GM23338 (cell line): ENCODE measurements around the gene SBK3. TPM values are rescaled to one million over a fixed set of nuclear protein-coding genes. Genes with fewer than 3 reads are reported as not detected.

Source experiments
- ATAC-seq: fragments of 200-7000 bp; cut with Tn5 transposase; 3 replicates; pipeline ENCODE4 v1.9.1; 2020
- DNase-seq: peaks from one replicate; pipeline ENCODE4 v3.0.0-alpha.2; 2015; ENCODE audit warnings: low spot score
- H2AFZ ChIP-seq: fragments of 200-600 bp; sonication (generic); 2 replicates; pipeline ENCODE4 v1.8.0; 2016; ENCODE audit warnings: antibody characterized with exemption, mild to moderate bottlenecking, moderate library complexity
- H3F3A ChIP-seq: fragments of 200-600 bp; sonication (generic); replicated peaks from 2 replicates; pipeline ENCODE4 v1.8.0; 2017; ENCODE audit warnings: antibody characterized with exemption, mixed run types, low read depth
- H3K27ac ChIP-seq: fragments of 200-600 bp; sonication (generic); 2 replicates; pipeline ENCODE4 v1.6.1; 2016; ENCODE audit warnings: low read depth
- H3K27me3 ChIP-seq: fragments of 200-600 bp; sonication (generic); 2 replicates; pipeline ENCODE4 v1.8.0; 2016; ENCODE audit warnings: mild to moderate bottlenecking, mixed run types, moderate library complexity; ENCODE audit not compliant: insufficient read depth
- H3K36me3 ChIP-seq: fragments of 200-600 bp; sonication (generic); 2 replicates; pipeline ENCODE4 v1.8.0; 2016; ENCODE audit warnings: mild to moderate bottlenecking; ENCODE audit not compliant: insufficient read depth
- H3K4me1 ChIP-seq: fragments of 200-600 bp; sonication (generic); 2 replicates; pipeline ENCODE4 v1.8.0; 2016; ENCODE audit warnings: mild to moderate bottlenecking, moderate library complexity; ENCODE audit not compliant: insufficient read depth
- H3K4me2 ChIP-seq: fragments of 200-600 bp; sonication (generic); 2 replicates; pipeline ENCODE4 v1.7.1; 2017; ENCODE audit warnings: mixed run types
- H3K4me3 ChIP-seq: fragments of 200-600 bp; sonication (generic); 2 replicates; pipeline ENCODE4 v1.6.1; 2016; ENCODE audit warnings: mixed run types
- H3K79me2 ChIP-seq: fragments of 200-600 bp; sonication (generic); replicated peaks from 2 replicates; pipeline ENCODE4 v1.8.0; 2017; ENCODE audit warnings: mild to moderate bottlenecking; ENCODE audit not compliant: insufficient read depth
- H3K9me2 ChIP-seq: fragments of 200-600 bp; sonication (generic); 2 replicates; pipeline ENCODE4 v1.8.0; 2017; ENCODE audit not compliant: insufficient read depth
- H4K20me1 ChIP-seq: fragments of 200-600 bp; sonication (generic); replicated peaks from 2 replicates; pipeline ENCODE4 v1.8.0; 2017; ENCODE audit warnings: mild to moderate bottlenecking; ENCODE audit not compliant: insufficient read depth
- H3K27ac Mint-ChIP-seq: 2 replicates; pipeline ENCODE4 v1.8.0; 2020; ENCODE audit warnings: inconsistent platforms, mild to moderate bottlenecking, moderate library complexity, mixed read lengths
- H3K27me3 Mint-ChIP-seq: 3 replicates; pipeline ENCODE4 v1.8.0; 2022; ENCODE audit warnings: low read depth, mild to moderate bottlenecking, moderate library complexity, mixed read lengths, inconsistent platforms; ENCODE audit not compliant: insufficient read depth, poor library complexity
- H3K36me3 Mint-ChIP-seq: 3 replicates; pipeline ENCODE4 v1.8.0; 2021; ENCODE audit warnings: low read depth, mild to moderate bottlenecking, inconsistent platforms, moderate library complexity, mixed read lengths
- H3K4me1 Mint-ChIP-seq: 3 replicates; pipeline ENCODE4 v1.8.0; 2020; ENCODE audit warnings: mild to moderate bottlenecking, inconsistent platforms, mixed read lengths
- H3K4me3 Mint-ChIP-seq: 3 replicates; pipeline ENCODE4 v1.8.0; 2021; ENCODE audit warnings: moderate library complexity, mild to moderate bottlenecking, inconsistent platforms, mixed read lengths
- H3K9me3 Mint-ChIP-seq: 3 replicates; pipeline ENCODE4 v1.8.0; 2020; ENCODE audit warnings: moderate library complexity, mild to moderate bottlenecking, inconsistent platforms, mixed read lengths
- CREB1 ChIP-seq: fragments of 250-450 bp; sonication (Bioruptor Pico); IDR thresholded peaks from 2 replicates; pipeline ENCODE4 v1.5.0; 2020; ENCODE audit warnings: low read depth, mild to moderate bottlenecking, moderate library complexity
- CTCF ChIP-seq, 2 experiments: fragments of 200-600 bp in 1 of 2; sonication (generic) in 1 of 2; conservative IDR thresholded peaks; 2 replicates each; pipeline versions ENCODE4 v1.5.1 to v1.6.1; 2016 to 2017; ENCODE audit warnings: antibody characterized with exemption in 2 of 2, low read depth in 2 of 2, mild to moderate bottlenecking in 2 of 2, moderate library complexity in 1 of 2
- ETS1 ChIP-seq: IDR thresholded peaks from 2 replicates; pipeline ENCODE4 v1.6.1; 2016; ENCODE audit warnings: antibody characterized with exemption
- EZH2 ChIP-seq: fragments of 200-600 bp; sonication (generic); IDR thresholded peaks from one replicate; pipeline ENCODE4 v1.8.0; 2017; ENCODE audit warnings: antibody characterized with exemption, mild to moderate bottlenecking, low read depth; ENCODE audit not compliant: unreplicated experiment
- EZH2phosphoT487 ChIP-seq: fragments of 200-600 bp; sonication (generic); IDR thresholded peaks from one replicate; pipeline ENCODE4 v1.8.1; 2018; ENCODE audit warnings: antibody characterized with exemption; ENCODE audit not compliant: unreplicated experiment
- JUNB ChIP-seq: IDR thresholded peaks from one replicate; pipeline ENCODE4 v1.6.1; 2016; ENCODE audit warnings: antibody characterized with exemption; ENCODE audit not compliant: unreplicated experiment
- NANOG ChIP-seq: IDR thresholded peaks from 2 replicates; pipeline ENCODE4 v1.6.1; 2016; ENCODE audit warnings: antibody characterized with exemption, borderline replicate concordance
- POLR2AphosphoS5 ChIP-seq: IDR thresholded peaks from 2 replicates; pipeline ENCODE4 v1.6.1; 2016; ENCODE audit warnings: antibody characterized with exemption, low read depth
- REST ChIP-seq: IDR thresholded peaks from one replicate; pipeline ENCODE4 v1.6.1; 2018; ENCODE audit warnings: antibody characterized with exemption; ENCODE audit not compliant: unreplicated experiment
- STAT1 ChIP-seq: IDR thresholded peaks from one replicate; pipeline ENCODE4 v1.6.1; 2016; ENCODE audit warnings: antibody characterized with exemption; ENCODE audit not compliant: unreplicated experiment
- ZNF114 ChIP-seq: fragments of 250-450 bp; sonication (Bioruptor Pico); IDR thresholded peaks from 2 replicates; pipeline ENCODE4 v1.5.0; 2020; ENCODE audit warnings: mild to moderate bottlenecking, moderate library complexity
- ZNF331 ChIP-seq: fragments of 250-450 bp; sonication (Bioruptor Pico); IDR thresholded peaks from 2 replicates; pipeline ENCODE4 v1.5.0; 2020; ENCODE audit warnings: low read depth, mild to moderate bottlenecking, moderate library complexity
- ZNF462 ChIP-seq: fragments of 250-450 bp; sonication (Bioruptor Pico); IDR thresholded peaks from 2 replicates; pipeline ENCODE4 v1.5.0; 2020; ENCODE audit warnings: mild to moderate bottlenecking, moderate library complexity
- polyA plus RNA-seq: library from polyadenylated mRNA; unstranded; fragments of >200 nt; fragmentation: Nextera tagmentation; extraction: Ambion mirVana; gene quantifications from 2 replicates; pipeline ENCODE4 v1.2.1, GENCODE V29; 2016
- total RNA-seq: library from RNA; depleted of rRNA; stranded (reverse); fragments of >200 nt; shearing (Covaris generic); gene quantifications from 2 replicates; pipeline ENCODE4 v1.2.3, GENCODE V29; 2014

Gene SBK3
- total and polyA plus RNA-seq, 2 experiments from 2014 or later, result 0.27 to 0.94 TPM

- ATAC-seq, result no peak
- Histone ChIP-seq H4K20me1 (no peaks in the 10 kb centered on the region), H3K27me3 (no peaks in the 10 kb centered on the region), H3K27ac (no peak overlapping the region), H3F3A (0 out of 2 replicates have a peak, but pooled peaks cover 6% of the 10 kb centered on the region), H3K4me1 (no peaks in the 10 kb centered on the region), H3K4me3 (no peak overlapping the region), H2AFZ (no peak overlapping the region), H3K4me2 (no peak overlapping the region), H3K9me2 (peaks cover 5% of the 10 kb centered on the region; the same call in 1 of the 2 replicates), H3K79me2 (no peaks in the 10 kb centered on the region), H3K36me3 (no peaks in the 10 kb centered on the region)
- Mint-ChIP-seq H3K27me3 (peaks cover 17% of the 10 kb centered on the region), H3K4me1 (peaks cover 25% of the 10 kb centered on the region), H3K4me3 (no peak overlapping the region), H3K9me3 (peaks cover 6% of the 10 kb centered on the region), H3K27ac (no peak overlapping the region), H3K36me3 (no peaks in the 10 kb centered on the region; the same call in 2 of the 3 replicates)
- TF ChIP-seq ZNF462 (CRISPR knock-in tag), result no peak
- no peak for TF ChIP-seq POLR2AphosphoS5
- TF ChIP-seq STAT1, result no peak
- no peak for TF ChIP-seq REST
- no peak for TF ChIP-seq JUNB
- TF ChIP-seq NANOG, result no peak
- TF ChIP-seq ZNF114 (CRISPR knock-in tag), result no peak
- TF ChIP-seq EZH2phosphoT487, result no peak
- TF ChIP-seq EZH2, result no peak
- TF ChIP-seq ETS1, result no peak
- no peak for TF ChIP-seq CREB1
- TF ChIP-seq ZNF331 (CRISPR knock-in tag), result no peak
- TF ChIP-seq CTCF (conservative IDR thresholded peaks at IDR 0.05; ENCODE audit: low read depth in 2 of 2), result no peak
- DNase-seq, result no peak
These were observed 1.3 kb downstream of the SBK3 start for GRCh38 chr19:55544014-55544413.
